DMS114 treated with DMSO at 0.1 percent for 48 hours (cell line): ENCODE measurements around the gene RAB3IL1.

Experiments
- DNase-seq: peaks from one replicate; lab custom pipeline; 2025; ENCODE audit not compliant: unreplicated experiment; lab: John Stamatoyannopoulos, UW

The RAB3IL1 gene

GRCh38 chr11:61919705-61920631 is 2.6 kb upstream of the RAB3IL1 start:
- DNase-seq = no peak

GRCh38 chr11:61918938-61919704 is 1.8 kb upstream of the RAB3IL1 start:
- no peak for DNase-seq

GRCh38 chr11:61918251-61918937 is 1.0 kb upstream of the RAB3IL1 start:
- DNase-seq = no peak

DNA sequence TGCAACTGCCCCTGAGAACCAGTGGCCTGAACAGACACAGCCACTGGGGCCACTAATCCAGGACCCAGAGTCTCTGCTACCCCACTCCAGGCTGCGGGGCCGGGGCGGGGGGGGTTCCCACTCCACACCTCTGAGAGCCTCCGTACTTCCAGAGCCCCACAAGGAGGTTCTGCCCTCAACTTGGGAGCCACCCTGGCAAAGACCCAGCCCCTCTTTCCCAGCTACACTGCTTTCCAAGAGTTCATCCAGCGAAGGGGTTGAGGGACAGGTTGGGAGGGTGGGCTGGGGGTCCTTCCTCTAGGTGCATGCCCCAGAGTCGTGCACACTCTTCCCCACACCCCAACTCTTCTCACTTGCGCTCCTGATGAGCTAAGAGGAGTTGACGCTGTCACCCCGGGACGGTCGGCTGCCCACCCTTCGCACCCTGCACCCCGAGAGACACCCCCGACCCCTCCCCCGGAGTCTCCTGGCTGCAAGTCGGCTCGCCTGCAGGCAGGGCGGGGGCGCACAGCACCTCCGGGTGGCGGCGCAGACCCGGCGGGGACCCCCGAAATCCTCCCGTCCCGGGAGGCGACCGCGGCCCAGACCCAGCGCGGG is 531 bp downstream of the RAB3IL1 start:
- no peak for DNase-seq

DNA sequence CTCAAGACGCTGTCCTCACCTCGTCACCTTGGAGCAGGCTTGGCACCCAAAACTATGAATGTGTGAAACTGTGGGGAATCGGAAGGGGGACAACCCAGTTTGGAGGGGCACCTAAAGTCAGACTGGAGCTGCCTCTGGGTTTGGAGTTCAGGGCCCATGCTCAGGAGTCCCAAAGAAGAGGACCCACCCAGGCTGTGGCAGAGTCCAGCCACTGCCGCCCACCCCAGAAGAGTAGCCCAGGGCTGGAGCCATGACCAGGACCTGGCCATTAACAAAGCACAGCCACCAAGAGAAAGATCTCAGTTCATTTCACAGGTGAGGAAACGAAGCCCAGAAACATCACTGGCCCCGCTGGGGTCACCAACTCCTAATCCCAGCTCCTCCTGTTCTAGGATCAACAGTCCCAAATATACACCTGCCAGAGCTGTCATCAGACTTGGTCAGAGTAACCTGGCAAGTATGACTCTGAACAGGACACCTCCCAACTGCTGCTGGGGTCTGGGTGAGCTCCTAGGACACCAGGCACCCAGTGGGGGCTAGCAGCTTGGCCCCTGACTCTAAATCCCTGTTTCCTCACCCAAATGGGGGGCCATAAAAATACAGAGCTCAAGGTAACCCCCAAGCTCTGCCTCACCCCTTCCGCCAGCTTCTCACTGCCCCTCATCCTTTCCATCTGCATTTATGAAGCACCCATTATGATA is 2.7 kb downstream of the RAB3IL1 start:
- no peak for DNase-seq

DNA sequence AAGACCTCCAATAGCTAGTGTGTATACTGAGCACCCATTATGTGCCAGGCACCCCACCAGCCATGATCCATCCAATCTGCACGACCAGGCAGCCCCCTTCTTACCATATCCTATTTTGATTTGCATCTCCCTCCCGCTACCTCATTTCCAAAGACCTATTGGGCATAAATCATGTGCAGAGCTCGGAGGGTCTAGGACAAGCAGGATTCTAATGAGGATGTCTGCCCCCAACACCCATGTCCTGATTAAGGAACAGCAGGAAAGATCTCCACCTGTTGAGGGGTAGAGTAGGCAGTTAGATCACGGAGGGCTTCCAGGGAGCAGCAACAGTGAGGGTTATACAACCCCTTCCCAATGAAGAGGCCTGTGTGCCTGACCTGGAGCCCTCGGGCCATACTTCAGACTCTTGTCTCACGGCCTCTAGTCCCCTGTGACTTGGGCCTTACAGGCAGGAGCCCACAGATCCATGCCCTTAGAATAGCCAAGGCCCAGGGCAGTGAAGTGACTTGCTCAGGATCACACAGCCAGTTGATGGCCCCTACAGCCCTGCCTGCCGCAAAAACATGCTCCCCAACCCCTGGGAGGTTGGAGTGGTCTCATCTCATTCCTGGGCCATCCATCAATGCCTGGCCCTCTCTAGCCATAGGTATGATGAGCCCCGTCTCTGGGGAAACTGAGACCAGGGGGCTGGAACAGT is 3.5 kb downstream of the RAB3IL1 start:
- DNase-seq = no peak

GRCh38 chr11:61912991-61913698 is 4.2 kb downstream of the RAB3IL1 start:
- no peak for DNase-seq

- no peak for DNase-seq
Observed at GRCh38 chr11:61912530-61912898, 4.9 kb downstream of the RAB3IL1 start.

GRCh38 chr11:61911701-61912529 is 5.5 kb downstream of the RAB3IL1 start:
- no peak for DNase-seq

- no peak for DNase-seq
Observed at GRCh38 chr11:61911128-61911700, 6.2 kb downstream of the RAB3IL1 start.

DNA sequence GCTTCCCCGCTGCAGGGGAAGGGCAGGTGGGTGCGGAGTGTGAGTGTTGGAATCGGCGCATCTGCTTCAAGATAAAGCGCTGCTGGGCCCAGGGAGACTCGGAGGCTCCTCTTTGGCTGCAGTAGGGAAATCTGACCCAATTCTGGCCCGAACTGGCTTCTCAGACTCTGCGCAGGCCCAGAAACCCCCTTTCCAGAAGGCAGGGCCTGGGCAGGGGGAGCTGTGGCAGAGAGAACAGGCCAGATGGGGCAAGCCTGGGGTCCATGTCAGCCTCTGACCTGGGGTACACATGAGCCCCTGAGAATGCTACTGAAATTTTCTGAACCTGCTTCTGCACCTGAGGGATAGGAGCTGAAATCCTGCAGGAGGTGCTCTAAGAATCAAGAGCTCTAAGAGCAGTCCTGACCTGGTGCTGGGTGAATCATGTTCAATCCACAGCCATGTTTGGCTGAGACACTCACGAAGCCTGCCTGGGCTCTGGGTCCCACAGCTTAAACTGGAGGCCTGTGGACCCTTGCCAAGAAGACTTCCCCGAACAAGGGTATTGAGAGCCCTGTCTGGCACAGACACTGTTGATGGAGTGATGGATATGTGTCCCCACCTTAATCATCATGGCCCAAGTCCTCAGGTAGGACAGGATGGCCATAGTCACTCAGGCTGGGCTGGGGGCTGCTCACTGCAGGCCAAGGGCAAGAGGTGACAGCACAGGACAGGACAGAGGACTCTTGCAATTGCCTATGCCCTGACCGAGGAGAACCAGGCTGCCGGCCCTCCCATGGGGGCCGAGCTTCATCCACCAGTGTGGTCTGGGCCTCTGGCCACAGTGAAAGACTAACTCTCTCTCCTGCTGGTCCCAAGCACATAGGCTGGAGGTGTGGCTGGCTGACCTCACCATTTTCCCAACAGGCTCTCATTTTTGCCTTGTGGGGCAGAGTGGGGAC is 6.9 kb downstream of the RAB3IL1 start:
- DNase-seq = no peak

- no peak for DNase-seq
Observed at GRCh38 chr11:61908730-61909316, 8.5 kb downstream of the RAB3IL1 start.

DNA sequence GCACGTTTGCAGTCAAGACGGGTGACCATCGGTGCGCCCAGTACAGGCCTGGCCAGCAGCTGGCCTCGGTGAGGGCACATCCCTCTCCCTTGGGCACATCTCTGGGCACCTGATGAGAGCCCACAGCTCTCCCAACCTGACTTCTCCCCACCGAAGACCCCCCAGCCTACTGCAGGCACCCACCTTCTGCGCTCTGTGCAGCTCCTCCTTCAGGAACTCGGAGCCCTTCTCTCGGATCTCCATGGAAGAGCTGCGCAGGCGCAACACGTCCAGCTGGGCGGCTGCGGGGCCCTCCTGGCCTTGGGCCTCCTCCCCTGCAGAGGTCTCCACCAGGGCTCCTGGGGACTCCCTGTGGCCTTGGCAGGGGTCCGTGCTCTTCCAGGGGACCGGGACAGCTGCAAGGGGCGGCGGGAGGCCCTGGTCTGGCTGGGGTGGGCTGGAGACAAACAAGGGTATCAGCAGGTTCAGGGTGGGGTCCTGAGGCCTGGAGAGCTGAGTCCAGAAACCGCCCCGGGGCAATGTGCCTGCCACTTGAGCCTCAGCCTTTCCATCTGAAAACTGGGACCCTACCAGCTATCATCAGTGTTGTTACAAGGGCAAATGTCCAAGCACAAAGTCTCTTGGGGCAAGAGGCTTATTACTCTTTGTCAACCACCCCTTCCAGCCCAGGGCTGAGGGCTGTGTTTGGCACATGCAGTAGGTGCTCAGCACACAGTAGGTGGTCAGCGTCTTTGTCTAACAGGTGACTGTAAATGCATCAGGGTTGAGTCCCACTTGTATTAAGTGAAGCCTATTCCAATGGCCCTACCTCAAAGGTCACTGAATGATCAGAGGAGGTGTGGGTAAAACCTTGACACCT is 9.3 kb downstream of the RAB3IL1 start:
- DNase-seq = no peak

- no peak for DNase-seq
Observed at GRCh38 chr11:61907282-61907681, 10.1 kb downstream of the RAB3IL1 start.

GRCh38 chr11:61906522-61906909 is 10.8 kb downstream of the RAB3IL1 start:
- DNase-seq = no peak
